ENCODE data around the gene MFF.

Gene MFF

DNA sequence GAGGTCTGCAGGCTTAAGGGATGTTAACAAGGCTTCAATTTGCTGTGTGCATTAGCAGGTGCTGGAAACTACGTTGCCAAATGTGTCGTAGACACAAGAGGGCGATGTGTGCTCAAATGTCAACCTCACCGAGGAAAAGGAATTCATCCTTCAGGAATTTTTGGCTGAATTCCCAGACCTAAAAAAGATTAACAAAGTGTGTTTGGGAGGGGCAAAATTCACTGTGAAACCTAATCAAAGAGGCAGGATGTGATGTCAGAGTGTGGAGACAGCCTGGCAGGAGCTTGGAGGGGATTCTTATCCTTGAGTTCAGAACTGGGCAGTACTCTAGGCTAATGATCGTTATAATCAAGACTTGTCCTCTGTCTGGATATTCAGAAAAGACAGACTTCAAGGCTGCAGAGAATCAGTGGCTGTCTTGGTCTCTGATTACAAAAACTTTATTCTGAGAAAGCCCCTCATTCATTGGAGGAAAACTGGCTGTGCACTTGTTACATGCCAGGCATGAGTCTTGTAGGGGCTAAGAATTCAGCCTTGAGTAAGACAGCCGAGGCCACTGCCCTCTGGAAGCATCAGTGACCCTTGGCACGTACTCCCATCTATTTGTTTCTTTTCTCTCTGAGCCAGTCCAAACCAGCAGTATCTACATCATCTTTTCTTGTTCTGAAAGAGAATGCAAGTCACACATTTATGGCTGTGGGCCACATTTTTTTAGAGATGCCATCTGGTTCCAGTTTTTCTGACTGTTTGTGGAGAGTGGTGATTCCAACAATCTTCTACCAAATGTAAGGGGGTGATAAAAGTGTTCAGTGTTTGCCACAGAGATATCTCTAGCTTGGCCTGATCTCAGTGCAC, 81.4 kb downstream of the MFF start:
- no peak for DNase-seq (ENCODE audit: low read depth in 2 of 2)

Measured in stimulated activated CD4-positive, alpha-beta T cell treated with anti-CD3 and anti-CD28 coated beads, Interleukin-15, amount 100 ng/mL, for 48 hours (primary cell).